Smooth muscle cell (in vitro differentiated cells): ENCODE results near the gene PRDM12. TPM values are rescaled to one million over a fixed set of nuclear protein-coding genes. Genes with fewer than 3 reads are reported as not detected.
A peak's percentile ranks its signal among the peaks of the same experiment; 100 is the strongest.

ENCODE experiments used
- DNase-seq: peaks from one replicate; lab custom pipeline; 2025; ENCODE audit not compliant: unreplicated experiment; lab: John Stamatoyannopoulos, UW
- H2AFZ ChIP-seq: fragments of 200-600 bp; sonication (generic); 2 replicates; pipeline ENCODE4 v1.6.0; 2016; ENCODE audit warnings: antibody characterized with exemption, low read depth, mild to moderate bottlenecking
- H3F3A ChIP-seq: fragments of 200-600 bp; sonication (generic); 2 replicates; pipeline ENCODE4 v1.6.0; 2017; ENCODE audit warnings: antibody characterized with exemption, low read depth
- H3K27ac ChIP-seq: fragments of 200-600 bp; sonication (generic); 2 replicates; pipeline ENCODE4 v1.5.1; 2016; ENCODE audit warnings: low read depth, mild to moderate bottlenecking
- H3K27me3 ChIP-seq: fragments of 200-600 bp; sonication (generic); 2 replicates; pipeline ENCODE4 v1.6.1; 2016; ENCODE audit warnings: low read depth, mild to moderate bottlenecking
- H3K36me3 ChIP-seq: fragments of 200-600 bp; sonication (generic); 2 replicates; pipeline ENCODE4 v1.5.1; 2016; ENCODE audit warnings: low read depth
- H3K4me1 ChIP-seq: fragments of 200-600 bp; sonication (generic); 2 replicates; pipeline ENCODE4 v1.5.1; 2016; ENCODE audit warnings: low read depth
- H3K4me2 ChIP-seq: fragments of 200-600 bp; sonication (generic); 2 replicates; pipeline ENCODE4 v1.6.0; 2016; ENCODE audit warnings: mild to moderate bottlenecking
- H3K4me3 ChIP-seq: fragments of 200-600 bp; sonication (generic); 2 replicates; pipeline ENCODE4 v1.5.1; 2016; ENCODE audit warnings: mild to moderate bottlenecking
- H3K79me2 ChIP-seq: fragments of 200-600 bp; sonication (generic); 2 replicates; pipeline ENCODE4 v1.6.0; 2016; ENCODE audit warnings: low read depth, mild to moderate bottlenecking
- H3K9ac ChIP-seq: fragments of 200-600 bp; sonication (generic); 2 replicates; pipeline ENCODE4 v1.6.0; 2016; ENCODE audit warnings: low read depth
- H3K9me3 ChIP-seq: fragments of 200-600 bp; sonication (generic); replicated peaks from 2 replicates; pipeline ENCODE4 v1.5.1; 2016; ENCODE audit warnings: low read depth
- H4K20me1 ChIP-seq: fragments of 200-600 bp; sonication (generic); 2 replicates; pipeline ENCODE4 v1.6.0; 2016; ENCODE audit warnings: low read depth
- CTCF ChIP-seq: fragments of 200-600 bp; sonication (generic); IDR thresholded peaks from 2 replicates; pipeline ENCODE4 v1.5.1; 2017; ENCODE audit warnings: borderline replicate concordance, mild to moderate bottlenecking, antibody characterized with exemption; ENCODE audit not compliant: insufficient read depth, poor library complexity, severe bottlenecking
- WGBS: methylation state at CpG from one replicate; pipeline ENCODE4 v1.1.7; 2016; ENCODE audit warnings: low lambda C conversion rate; 5-methylcytosine and 5-hydroxymethylcytosine counted together
- polyA plus RNA-seq: library from polyadenylated mRNA; unstranded; fragments of >200 nt; fragmentation: Nextera tagmentation; extraction: Ambion mirVana; gene quantifications from 2 replicates; pipeline ENCODE4 v1.2.1, GENCODE V29; 2016
- total RNA-seq: library from RNA; depleted of rRNA; stranded (reverse); fragments of >200 nt; gene quantifications from 2 replicates; pipeline ENCODE4 v1.2.3, GENCODE V29; 2014

PRDM12 gene
- total and polyA plus RNA-seq, 2 experiments from 2014 or later = not detected

- no peak for DNase-seq
- H3K4me2 ChIP-seq = no peak overlapping the region
- no peaks in the 10 kb centered on the region for H3K36me3 ChIP-seq
- no peak overlapping the region for H3K27ac ChIP-seq
- H3K9me3 ChIP-seq = no peaks in the 10 kb centered on the region
- H3K27me3 ChIP-seq = no peaks in the 10 kb centered on the region
- H3K79me2 ChIP-seq = peaks cover 94% of the 10 kb centered on the region
- peaks cover 85% of the 10 kb centered on the region for H4K20me1 ChIP-seq
- H3F3A ChIP-seq = no peaks in the 10 kb centered on the region
- H3K9ac ChIP-seq = no peak overlapping the region
- H2AFZ ChIP-seq = no peak overlapping the region
- peaks cover 22% of the 10 kb centered on the region for H3K4me1 ChIP-seq
- 83% methylated on average over 3 of the region's 3 CpGs for WGBS
- H3K4me3 ChIP-seq = no peak overlapping the region
- TF ChIP-seq CTCF = no peak
These were observed 54.2 kb downstream of the PRDM12 start for GRCh38 chr9:130718562-130718961.

- Histone ChIP-seq H3K4me3 (no peak overlapping the region), H3K79me2 (peaks cover 89% of the 10 kb centered on the region), H2AFZ (no peak overlapping the region), H3K4me1 (peaks cover under 1% of the 10 kb centered on the region), H4K20me1 (peaks cover 85% of the 10 kb centered on the region), H3F3A (no peaks in the 10 kb centered on the region), H3K36me3 (no peaks in the 10 kb centered on the region), H3K27ac (no peak overlapping the region), H3K27me3 (no peaks in the 10 kb centered on the region), H3K9me3 (no peaks in the 10 kb centered on the region), H3K9ac (no peak overlapping the region), H3K4me2 (no peak overlapping the region)
- DNase-seq = no peak
- no peak for TF ChIP-seq CTCF
- 97% methylated on average over 10 of the region's 10 CpGs for WGBS
These were observed 56.4 kb downstream of the PRDM12 start for GRCh38 chr9:130720762-130721161.

- Histone ChIP-seq H3K36me3 (no peaks in the 10 kb centered on the region), H3K9me3 (no peaks in the 10 kb centered on the region), H3K4me2 (no peak overlapping the region), H3F3A (no peaks in the 10 kb centered on the region), H3K79me2 (peaks cover 70% of the 10 kb centered on the region), H3K9ac (no peak overlapping the region), H3K4me1 (no peaks in the 10 kb centered on the region), H4K20me1 (peaks cover 61% of the 10 kb centered on the region), H3K27ac (peak overlapping the region; percentile 38), H3K4me3 (no peak overlapping the region), H2AFZ (no peak overlapping the region), H3K27me3 (no peaks in the 10 kb centered on the region)
- no peak for DNase-seq
- WGBS = 72% methylated on average over 3 of the region's 3 CpGs
- TF ChIP-seq CTCF = no peak
These were observed 64.3 kb downstream of the PRDM12 start for GRCh38 chr9:130728721-130729120.

GRCh38 chr9:130729145-130729544 lies 64.8 kb downstream of the PRDM12 start:
- 100% methylated on average over 2 of the region's 2 CpGs for WGBS
- peaks cover 71% of the 10 kb centered on the region for H3K79me2 ChIP-seq

More at GRCh38 chr9:130729145-130729544, 64.8 kb downstream of the PRDM12 start:
- Histone ChIP-seq H3K9me3 (no peaks in the 10 kb centered on the region), H3K27ac (peak overlapping the region; percentile 38), H3F3A (no peaks in the 10 kb centered on the region), H3K27me3 (no peaks in the 10 kb centered on the region), H3K4me3 (no peak overlapping the region), H3K4me2 (no peak overlapping the region), H3K4me1 (no peaks in the 10 kb centered on the region), H3K9ac (no peak overlapping the region), H2AFZ (no peak overlapping the region), H4K20me1 (peaks cover 60% of the 10 kb centered on the region), H3K36me3 (no peaks in the 10 kb centered on the region)
- TF ChIP-seq CTCF = no peak
- DNase-seq = no peak
